H4 (cell line): ENCODE results near the gene CRYBA1. TPM values are rescaled to one million over a fixed set of nuclear protein-coding genes. Genes with fewer than 3 reads are reported as not detected.

Source experiments
- DNase-seq: peaks from one replicate; pipeline ENCODE4 v3.0.0-alpha.2; 2015; ENCODE audit warnings: low spot score
- total RNA-seq: library from RNA; depleted of rRNA; stranded (reverse); fragments of >200 nt; shearing (Covaris generic); gene quantifications from 2 replicates; pipeline ENCODE4 v1.2.3, GENCODE V29; 2014; rRNA removed

CRYBA1 gene
- total RNA-seq, 1 experiment from 2014 or later: not detected

DNA sequence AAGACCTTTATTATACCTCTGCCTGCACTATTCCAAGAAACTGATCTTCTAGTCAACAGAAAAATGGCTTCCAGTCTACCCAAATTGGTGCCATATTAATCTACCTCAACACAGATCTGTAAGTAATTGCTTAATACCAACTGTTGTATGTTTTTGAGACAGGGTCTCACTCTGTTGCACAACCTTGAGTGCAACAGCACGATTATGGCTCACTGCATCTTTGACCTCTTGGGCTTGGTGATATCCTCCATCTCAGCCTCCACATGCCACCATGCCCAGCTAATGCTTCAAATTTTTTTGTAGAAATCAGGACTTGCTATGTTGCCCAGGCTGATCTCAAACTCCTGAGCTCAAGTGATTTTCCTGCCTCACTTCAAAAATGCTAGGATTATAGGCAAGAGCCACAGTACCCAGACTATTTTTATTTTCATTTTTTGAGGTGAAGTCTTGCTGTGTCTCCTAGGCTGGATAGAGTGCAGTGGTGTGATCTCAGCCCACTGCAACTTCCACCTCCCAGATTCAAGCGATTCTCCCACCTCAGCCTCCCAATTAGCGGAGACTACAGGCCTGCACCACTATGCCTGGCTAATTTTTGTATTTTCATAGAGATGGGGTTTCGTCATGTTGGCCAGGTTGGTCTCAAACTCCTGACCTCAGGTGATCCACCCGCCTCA, 32.9 kb downstream of the CRYBA1 start:
- DNase-seq: no peak

DNA sequence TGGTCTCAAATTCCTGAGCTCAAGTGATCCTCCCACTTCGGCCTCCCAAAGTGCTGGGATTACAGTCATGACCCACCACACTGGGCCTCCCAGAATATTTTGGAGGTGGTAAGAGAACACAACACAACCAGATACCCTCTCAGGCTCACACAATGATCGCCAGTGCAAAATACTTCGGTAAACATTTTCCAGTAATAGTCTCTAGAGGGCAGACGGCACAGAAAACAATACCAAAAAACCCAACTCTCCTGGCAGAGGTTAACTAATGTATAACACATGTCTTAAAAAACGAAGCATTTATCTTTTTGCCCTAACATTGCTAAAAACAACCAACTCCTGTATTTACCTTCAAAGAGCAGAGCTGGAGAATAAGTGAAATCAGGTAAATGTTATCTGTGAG, 36.8 kb downstream of the CRYBA1 start:
- DNase-seq: no peak

DNA sequence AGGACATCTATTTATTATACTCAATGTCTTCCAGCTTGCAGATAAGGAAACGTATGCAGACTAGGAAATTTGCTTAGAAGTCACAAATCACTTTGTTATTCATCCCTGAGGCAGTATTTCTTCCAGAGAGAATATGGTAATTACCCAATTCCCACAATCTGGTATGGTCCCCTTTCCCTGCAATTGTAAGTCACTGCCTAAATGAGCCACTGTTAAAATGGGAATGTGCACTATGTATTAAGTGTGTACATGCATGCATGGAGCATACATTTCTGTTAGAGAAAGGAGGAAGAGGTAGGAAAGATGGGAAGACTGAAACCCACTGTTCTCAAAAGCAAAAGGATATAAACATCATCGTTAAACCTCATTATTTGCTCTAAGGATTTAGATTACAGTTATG, 37.3 kb downstream of the CRYBA1 start:
- DNase-seq: no peak

DNA sequence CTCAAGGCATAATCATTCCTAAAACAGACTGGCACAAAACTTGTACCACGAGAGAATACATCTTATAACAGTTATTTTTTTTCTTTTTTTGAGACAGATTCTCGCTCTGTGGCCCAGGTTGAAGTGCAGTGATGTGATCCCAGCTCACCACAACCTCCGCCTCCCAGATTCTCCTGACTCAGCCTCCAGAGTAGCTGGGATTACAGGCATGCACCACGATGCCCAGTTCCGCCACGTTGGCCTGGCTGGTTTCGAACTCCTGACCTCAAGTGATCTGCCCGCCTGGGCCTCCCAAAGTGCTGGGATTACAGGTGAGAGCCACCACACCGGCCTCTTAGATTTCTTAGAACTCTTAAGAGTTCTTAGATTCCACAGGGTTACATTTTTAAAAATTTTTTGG, 43.2 kb downstream of the CRYBA1 start:
- no peak for DNase-seq

- peak; percentile 54 for DNase-seq
Observed at GRCh38 chr17:29291163-29291752, 44.6 kb downstream of the CRYBA1 start.

DNA sequence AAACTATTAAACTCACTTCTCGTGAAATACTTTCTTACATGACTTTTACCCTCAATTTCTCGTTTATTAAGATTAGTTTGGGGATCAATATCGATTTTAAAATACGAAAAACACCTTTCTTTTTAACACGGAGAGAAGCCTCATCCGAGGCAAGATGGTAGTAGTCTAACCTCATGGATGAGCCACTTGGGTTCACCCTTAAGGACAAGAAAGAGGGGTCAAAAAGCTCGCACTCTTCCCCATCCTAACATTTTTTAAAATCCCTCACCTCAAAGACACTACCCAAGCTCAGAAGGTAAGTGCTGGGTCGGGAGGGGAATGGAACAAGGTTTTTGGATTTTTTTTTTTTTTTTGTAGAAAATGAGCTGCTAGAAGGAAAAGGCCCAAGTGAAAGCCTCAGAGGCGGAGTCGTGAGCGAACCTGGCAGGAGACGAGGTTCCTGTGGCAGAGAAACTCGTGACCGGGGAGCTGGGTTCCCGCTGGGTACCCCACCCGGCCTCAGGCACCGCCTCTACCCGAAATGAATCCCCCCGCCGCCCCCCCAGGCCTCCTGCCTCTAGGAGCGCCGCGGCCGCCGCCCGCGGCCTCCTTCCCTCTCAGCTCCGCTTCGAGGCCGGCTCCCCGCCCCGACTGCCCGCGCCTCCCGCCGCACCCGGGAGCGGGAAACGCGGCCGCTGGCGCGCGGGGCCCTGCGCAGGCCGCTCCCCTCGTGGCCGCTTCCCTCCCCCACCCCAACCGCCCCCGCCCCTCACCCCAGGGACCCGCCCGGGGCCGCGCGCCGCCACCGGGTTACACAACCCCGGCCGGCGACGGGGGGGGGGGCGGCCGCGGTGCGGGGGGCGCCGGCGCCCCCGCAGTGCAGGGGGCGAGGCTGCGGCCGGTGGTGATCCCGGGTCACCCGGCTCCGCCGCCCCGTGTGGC, 45.7 kb downstream of the CRYBA1 start:
- peak; percentile 25 for DNase-seq

- DNase-seq: peak; percentile 44
Observed at GRCh38 chr17:29292992-29293889, 46.6 kb downstream of the CRYBA1 start.

GRCh38 chr17:29293890-29294579, 47.4 kb downstream of the CRYBA1 start, which contains the start of gene NUFIP2:
NUFIP2 (minus strand) TSS chr17:29294148; CDS start chr17:29294059, 89 bp downstream.
- DNase-seq: peak; percentile 98

DNA sequence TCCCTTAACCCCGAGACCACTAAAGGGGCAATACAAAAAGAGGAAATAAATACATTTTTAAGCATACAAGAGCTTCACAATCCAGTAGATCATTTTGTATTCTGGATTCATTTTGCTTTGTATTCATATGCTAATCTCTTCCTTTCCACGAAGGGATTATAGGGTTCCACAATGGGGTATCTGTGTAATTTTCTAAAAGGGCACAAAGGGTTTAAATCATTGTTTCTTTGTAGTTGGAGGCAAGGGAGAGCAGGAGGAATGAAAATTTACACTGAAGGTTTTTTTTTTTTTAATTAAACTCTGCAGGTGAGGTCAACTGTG, 47.9 kb downstream of the CRYBA1 start:
- no peak for DNase-seq

GRCh38 chr17:29295420-29295819, 48.8 kb downstream of the CRYBA1 start:
- DNase-seq: no peak

GRCh38 chr17:29299031-29299430, 52.4 kb downstream of the CRYBA1 start:
- no peak for DNase-seq

- no peak for DNase-seq
Observed at GRCh38 chr17:29303386-29303785, 56.7 kb downstream of the CRYBA1 start.

Other genes starting within 250 kb of the CRYBA1 start
- gene SEZ6, start 240.8 kb upstream of the CRYBA1 start, total RNA-seq: not detected in 2 replicates
- 0.23 and 0.58 TPM in 2 replicates for gene PIPOX, start 203.7 kb upstream of the CRYBA1 start, total RNA-seq
- 8.4 and 10.1 TPM in 2 replicates for gene MYO18A, start 66.5 kb upstream of the CRYBA1 start, total RNA-seq
- gene NUFIP2, start 47.3 kb downstream of the CRYBA1 start, total RNA-seq: 17.3 and 28.4 TPM in 2 replicates
- 16.0 and 23.9 TPM in 2 replicates for gene TAOK1, start 143.5 kb downstream of the CRYBA1 start, total RNA-seq